Uterus (tissue), 4 donors: ENCODE measurements around the gene SETD6. TPM values are rescaled to one million over a fixed set of nuclear protein-coding genes. Genes with fewer than 3 reads are reported as not detected.

Experiments used
- DNase-seq, 2 donors: peaks; one replicate each; pipeline ENCODE4 v3.0.0-alpha.2; 2019 to 2020
- H3K27ac ChIP-seq, 2 donors: fragments of 200-600 bp; sonication (generic); 1 replicate in 1 of 2; 2 replicates in 1 of 2; pipeline ENCODE4 v1.5.1; 2016 to 2018
- H3K27me3 ChIP-seq, 2 donors: fragments of 200-600 bp; sonication (generic); one replicate each; pipeline ENCODE4 v1.5.1; 2018 to 2019; ENCODE audit warnings: control low read depth in 1 of 2
- H3K36me3 ChIP-seq, 2 donors: fragments of 200-600 bp; sonication (generic); one replicate each; pipeline ENCODE4 v1.5.1; 2019; ENCODE audit warnings: control low read depth in 1 of 2
- H3K4me1 ChIP-seq, 2 donors: fragments of 200-600 bp; sonication (generic); one replicate each; pipeline ENCODE4 v1.5.1; 2018 to 2019; ENCODE audit warnings: control low read depth in 1 of 2
- H3K4me3 ChIP-seq, 2 donors: fragments of 200-600 bp; sonication (generic); 1 replicate in 1 of 2; 2 replicates in 1 of 2; pipeline ENCODE4 v1.5.1; 2018 to 2019; ENCODE audit warnings: mild to moderate bottlenecking in 1 of 2
- H3K9me3 ChIP-seq, 2 donors: fragments of 200-600 bp; sonication (generic); one replicate each; pipeline ENCODE4 v1.5.1; 2019; ENCODE audit warnings: control low read depth in 1 of 2
- POLR2A ChIP-seq, 2 donors: fragments of 450-650 bp; IDR thresholded peaks; one replicate each; pipeline ENCODE4 v1.6.1; 2016; ENCODE audit warnings: antibody characterized with exemption in 2 of 2, mild to moderate bottlenecking in 1 of 2, moderate library complexity in 1 of 2
- intact Hi-C: fragments of 100-400 bp; cut with DNase I; formaldehyde crosslinking; loops from one replicate; pipeline ENCODE4 v1.15.1; 2023; ENCODE audit warnings: low total_unique reads
- total RNA-seq, 4 donors: library from RNA; depleted of rRNA in 3 of 4; stranded (reverse); fragments of >200 nt in 3 of 4; gene quantifications; one replicate each; pipeline versions ENCODE4 v1.1.0 to v1.2.4, GENCODE V29; 2014 to 2023
- TF ChIP-seq, protein P1 (sequence below), 4 experiments: fragments of 200-600 bp in 2 of 4; fragments of 450-650 bp in 2 of 4; sonication (generic) in 2 of 4; IDR thresholded peaks; one replicate each; pipeline ENCODE4 v1.5.1; 2016 to 2019; ENCODE audit warnings: antibody characterized with exemption in 4 of 4, mild to moderate bottlenecking in 2 of 4, moderate library complexity in 1 of 4
- donor health status: DM: yes; HTN: yes; CAD: no.

SETD6 gene
- total RNA-seq, 4 donors from 2014 or later = 22.4 to 157 (median 43.0) TPM

DNA sequence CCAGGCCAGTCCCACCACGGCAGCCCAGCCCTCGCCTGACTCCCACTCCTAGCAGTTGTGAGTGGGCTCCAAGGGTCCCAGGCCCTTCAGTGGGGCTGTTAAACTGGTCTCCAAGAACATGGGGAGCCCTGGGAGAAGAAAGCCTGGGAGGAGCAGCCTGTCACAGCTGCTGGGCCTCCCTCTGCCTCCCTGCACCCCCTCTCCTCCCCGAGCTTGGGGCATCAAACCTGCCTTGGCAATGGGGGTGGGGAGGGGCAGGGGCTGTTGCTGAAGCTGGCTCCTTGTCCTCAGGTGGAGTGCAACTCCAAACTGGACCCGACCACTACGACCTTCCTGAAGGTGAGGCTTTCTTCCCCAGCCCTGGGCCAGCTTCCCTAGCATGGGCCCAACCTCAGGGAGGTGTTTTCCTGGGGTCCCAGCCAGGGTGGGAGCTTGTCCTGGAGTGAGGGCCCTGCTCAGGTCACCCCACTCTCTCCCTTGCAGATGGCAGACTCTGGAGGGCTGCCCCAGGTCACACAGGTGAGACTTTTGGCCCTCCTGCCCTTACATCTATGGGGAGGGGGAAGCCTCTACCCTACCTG is 6.6 kb upstream of the SETD6 start:
- Histone ChIP-seq H3K27me3 (no peaks in the 10 kb centered on the region), H3K4me3 (no peak overlapping the region), H3K36me3 (no peaks in the 10 kb centered on the region), H3K4me1 (no peaks in the 10 kb centered on the region), H3K9me3 (no peaks in the 10 kb centered on the region), H3K27ac (no peak overlapping the region)
- intact Hi-C loops = no loop called here
- DNase-seq = no peak
- TF ChIP-seq POLR2A (IDR thresholded peaks at IDR 0.05) = no peak
- TF ChIP-seq, protein P1, sequence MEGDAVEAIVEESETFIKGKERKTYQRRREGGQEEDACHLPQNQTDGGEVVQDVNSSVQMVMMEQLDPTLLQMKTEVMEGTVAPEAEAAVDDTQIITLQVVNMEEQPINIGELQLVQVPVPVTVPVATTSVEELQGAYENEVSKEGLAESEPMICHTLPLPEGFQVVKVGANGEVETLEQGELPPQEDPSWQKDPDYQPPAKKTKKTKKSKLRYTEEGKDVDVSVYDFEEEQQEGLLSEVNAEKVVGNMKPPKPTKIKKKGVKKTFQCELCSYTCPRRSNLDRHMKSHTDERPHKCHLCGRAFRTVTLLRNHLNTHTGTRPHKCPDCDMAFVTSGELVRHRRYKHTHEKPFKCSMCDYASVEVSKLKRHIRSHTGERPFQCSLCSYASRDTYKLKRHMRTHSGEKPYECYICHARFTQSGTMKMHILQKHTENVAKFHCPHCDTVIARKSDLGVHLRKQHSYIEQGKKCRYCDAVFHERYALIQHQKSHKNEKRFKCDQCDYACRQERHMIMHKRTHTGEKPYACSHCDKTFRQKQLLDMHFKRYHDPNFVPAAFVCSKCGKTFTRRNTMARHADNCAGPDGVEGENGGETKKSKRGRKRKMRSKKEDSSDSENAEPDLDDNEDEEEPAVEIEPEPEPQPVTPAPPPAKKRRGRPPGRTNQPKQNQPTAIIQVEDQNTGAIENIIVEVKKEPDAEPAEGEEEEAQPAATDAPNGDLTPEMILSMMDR (IDR thresholded peaks at IDR 0.05) = no peak

DNA sequence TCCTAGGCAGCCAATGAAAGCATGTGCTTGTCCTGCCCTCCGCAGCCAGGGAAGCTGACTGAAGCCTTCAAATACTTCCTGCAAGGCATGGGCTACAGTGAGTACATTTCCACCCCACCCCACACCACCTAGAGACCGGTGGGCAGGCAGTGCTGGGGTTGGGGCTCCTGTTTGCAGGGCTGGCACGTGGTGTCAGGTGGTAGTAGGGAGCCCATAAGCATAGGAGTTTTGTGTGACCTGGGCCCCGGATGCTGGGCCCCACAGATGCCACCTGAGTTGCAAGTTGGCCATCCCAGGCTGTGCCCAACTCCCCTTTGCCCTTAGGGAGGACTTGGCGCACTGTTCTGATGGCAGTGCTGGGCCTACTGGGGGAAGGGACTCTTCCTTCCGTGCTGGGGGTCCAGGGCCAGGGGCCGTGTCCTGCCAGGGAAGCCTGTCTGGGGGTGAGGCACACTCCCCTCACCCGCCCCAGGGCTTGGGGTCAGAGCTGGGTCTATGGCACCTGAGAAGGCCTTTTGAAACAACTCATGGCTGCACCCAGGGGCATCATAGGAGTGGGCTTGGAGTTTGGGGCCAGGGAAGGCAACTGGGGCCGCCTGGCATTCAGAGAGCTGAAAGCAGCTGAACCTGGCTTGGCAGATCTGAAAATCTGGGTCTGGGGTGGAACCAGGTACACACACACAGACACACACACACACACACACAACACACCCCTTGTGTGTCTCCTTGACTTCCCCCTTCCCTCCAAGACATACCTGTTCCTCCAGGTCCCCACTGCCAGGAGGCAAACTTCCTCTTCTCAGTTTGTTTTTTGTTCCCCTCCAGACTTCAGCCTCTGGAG is 5.8 kb upstream of the SETD6 start:
- no peaks in the 10 kb centered on the region for H3K36me3 ChIP-seq
- intact Hi-C loops = no loop called here

DNA sequence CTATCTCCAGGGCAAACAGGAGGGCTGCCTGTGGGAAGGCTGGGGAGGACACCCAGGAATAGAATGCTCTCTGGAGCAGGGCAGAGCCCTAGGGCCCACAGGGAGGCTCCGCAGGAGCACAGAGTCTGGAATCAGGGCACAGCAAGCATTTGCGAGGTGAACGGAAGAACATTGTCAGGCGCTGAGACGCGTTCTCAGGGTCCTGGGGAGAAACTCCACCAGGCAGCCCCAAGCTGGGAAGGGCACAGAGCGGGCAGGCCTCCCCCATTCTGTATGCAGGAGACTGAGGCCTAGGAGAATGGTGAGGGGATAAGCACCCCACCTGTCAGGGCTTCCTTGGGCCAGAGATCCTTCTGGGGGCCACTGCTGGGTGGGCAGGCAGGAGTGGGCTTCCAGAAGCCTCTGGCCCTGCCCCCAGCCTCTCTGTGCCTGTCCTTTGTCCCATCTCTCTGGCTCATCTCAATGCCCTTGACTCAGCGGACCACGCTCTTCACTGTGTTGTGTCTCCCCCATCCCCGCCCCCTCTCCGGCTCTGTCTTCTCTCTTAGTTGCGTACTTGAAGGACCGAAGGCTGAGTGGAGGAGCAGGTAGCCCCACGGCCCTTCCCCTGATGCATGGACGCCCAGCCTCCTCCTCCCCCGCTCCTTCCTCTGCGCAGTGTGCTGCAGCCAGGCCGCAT is 5.1 kb upstream of the SETD6 start:
- no peaks in the 10 kb centered on the region for H3K27me3 ChIP-seq
- intact Hi-C loops = no loop called here
- no peaks in the 10 kb centered on the region for H3K9me3 ChIP-seq
- TF ChIP-seq, protein P1 (IDR thresholded peaks at IDR 0.05) = no peak
- no peak for TF ChIP-seq POLR2A (IDR thresholded peaks at IDR 0.05)
- H3K36me3 ChIP-seq = no peaks in the 10 kb centered on the region
- H3K4me3 ChIP-seq = no peak overlapping the region
- H3K27ac ChIP-seq = no peak overlapping the region
- no peak for DNase-seq
- H3K4me1 ChIP-seq = no peaks in the 10 kb centered on the region

More for the DNA sequence above, 5.8 kb upstream of the SETD6 start:
- Histone ChIP-seq H3K4me3 (no peak overlapping the region), H3K4me1 (no peaks in the 10 kb centered on the region), H3K9me3 (no peaks in the 10 kb centered on the region), H3K27ac (no peak overlapping the region), H3K27me3 (no peaks in the 10 kb centered on the region)
- no peak for TF ChIP-seq POLR2A (IDR thresholded peaks at IDR 0.05)
- TF ChIP-seq, protein P1 (IDR thresholded peaks at IDR 0.05) = no peak
- DNase-seq = no peak

DNA sequence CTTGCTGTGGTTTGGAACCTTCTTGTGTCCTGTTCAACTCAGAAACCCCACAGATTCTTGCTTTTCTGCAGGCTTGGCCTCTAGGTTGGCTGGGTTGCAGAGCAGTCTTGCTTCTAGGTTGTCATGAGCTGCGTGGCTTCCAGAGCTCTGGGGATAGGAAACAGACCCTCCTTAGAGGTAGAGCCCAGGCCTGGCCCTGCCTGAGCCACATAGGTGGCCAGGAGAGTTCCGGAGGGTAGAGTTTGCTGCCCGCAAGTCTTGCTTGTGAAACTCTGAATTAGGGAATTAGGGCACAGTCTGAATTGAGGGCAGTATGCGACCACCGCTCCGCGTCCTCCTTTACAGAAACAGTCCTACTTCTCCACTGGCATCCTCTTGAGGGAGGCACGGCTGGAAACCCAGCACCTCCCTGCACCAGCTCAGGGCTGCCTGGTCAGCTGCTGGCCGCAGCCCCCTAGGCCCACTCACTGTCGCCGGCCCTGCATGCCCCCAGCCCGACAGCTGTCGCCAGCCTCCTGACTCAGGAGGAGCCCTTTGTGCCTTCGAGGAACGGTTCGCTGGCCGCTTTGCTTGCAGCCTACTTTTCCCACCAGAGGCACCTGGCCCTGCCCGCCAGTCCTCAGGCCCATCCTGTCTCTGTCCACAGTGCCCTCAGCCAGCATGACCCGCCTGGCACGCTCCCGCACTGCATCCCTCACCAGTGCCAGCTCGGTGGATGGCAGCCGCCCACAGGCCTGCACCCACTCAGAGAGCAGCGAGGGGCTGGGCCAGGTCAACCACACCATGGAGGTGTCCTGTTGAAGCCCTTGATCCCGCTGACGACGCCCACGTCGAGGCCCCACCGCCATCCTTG is 4.3 kb upstream of the SETD6 start:
- no peak for TF ChIP-seq POLR2A (IDR thresholded peaks at IDR 0.05)
- TF ChIP-seq, protein P1 (IDR thresholded peaks at IDR 0.05) = no peak
- intact Hi-C loops = no loop called here
- Histone ChIP-seq H3K4me1 (peaks cover 0 to 1% of the 10 kb centered on the region in 2 donors), H3K36me3 (no peaks in the 10 kb centered on the region), H3K27me3 (no peaks in the 10 kb centered on the region), H3K27ac (no peak overlapping the region), H3K4me3 (no peak overlapping the region), H3K9me3 (no peaks in the 10 kb centered on the region)
- DNase-seq = no peak
